Anterior cingulate cortex (tissue), 58 donors: ENCODE data around the gene C14orf93.
"Not testable (repeated sequence)": the region's sequence is repeated elsewhere in the genome, so short reads cannot be mapped to it uniquely, and the experiment has no call there.

Experiments used
- DNase-seq, 58 donors: peaks; one replicate each; lab custom pipeline; 2025; lab: John Stamatoyannopoulos, UW

C14orf93 gene

GRCh38 chr14:22977684-22978486, 32.1 kb downstream of the C14orf93 start:
- peak in 1 of 58 donors; percentile 30 for DNase-seq

- DNase-seq = no peak
These were observed 32.6 kb downstream of the C14orf93 start for GRCh38 chr14:22977434-22977683.

GRCh38 chr14:22976620-22977433, 33.1 kb downstream of the C14orf93 start:
- DNase-seq = no peak

GRCh38 chr14:22974530-22975313, 35.2 kb downstream of the C14orf93 start:
- DNase-seq = no peak

- peak in 11 of 58 donors; percentile 9 to 39 (median 16) for DNase-seq
These were observed 36.5 kb downstream of the C14orf93 start for GRCh38 chr14:22973217-22974032.

- no peak for DNase-seq
These were observed 37.5 kb downstream of the C14orf93 start for GRCh38 chr14:22972313-22972930.

GRCh38 chr14:22971152-22971551, 38.8 kb downstream of the C14orf93 start:
- no peak for DNase-seq

- no peak for DNase-seq
These were observed 43.1 kb downstream of the C14orf93 start for GRCh38 chr14:22966783-22967269.

GRCh38 chr14:22965916-22966782, 43.8 kb downstream of the C14orf93 start:
- DNase-seq = not testable (repeated sequence)

- no peak for DNase-seq
These were observed 47.8 kb downstream of the C14orf93 start for GRCh38 chr14:22962061-22962676.

GRCh38 chr14:22955702-22956569, 54.0 kb downstream of the C14orf93 start:
- DNase-seq = no peak

- DNase-seq = no peak
These were observed 57.5 kb downstream of the C14orf93 start for GRCh38 chr14:22952418-22952817.

- not testable (repeated sequence) for DNase-seq
These were observed 58.1 kb downstream of the C14orf93 start for GRCh38 chr14:22951795-22952194.

GRCh38 chr14:22945642-22946041, 64.3 kb downstream of the C14orf93 start:
- DNase-seq = no peak

GRCh38 chr14:22939684-22940083, 70.3 kb downstream of the C14orf93 start:
- no peak for DNase-seq
